DOHH2 (cell line): ENCODE measurements around the gene TRPC4.

Experiments used
- CTCF ChIP-seq: fragments of 200-600 bp; sonication (generic); IDR thresholded peaks from one replicate; pipeline ENCODE4 v1.5.1; 2014; ENCODE audit warnings: antibody characterized with exemption, mild to moderate bottlenecking, low read depth, low read length; ENCODE audit not compliant: poor library complexity, severe bottlenecking
- EZH2phosphoT487 ChIP-seq: fragments of 200-600 bp; sonication (generic); IDR thresholded peaks from 2 replicates; pipeline ENCODE4 v1.6.1; 2017; ENCODE audit warnings: borderline replicate concordance, mild to moderate bottlenecking, antibody characterized with exemption, low read length, moderate library complexity, mixed read lengths

GRCh38 chr13:37669845-37670244 is 199.7 kb downstream of the TRPC4 start:
- TF ChIP-seq CTCF (no peak), EZH2phosphoT487 (no peak)
